ENCODE measurements around the gene NYAP2. TPM values are rescaled to one million over a fixed set of nuclear protein-coding genes. Genes with fewer than 3 reads are reported as not detected.

NYAP2 gene
- total RNA-seq, 1 donor from 2014 or later, result not detected

DNA sequence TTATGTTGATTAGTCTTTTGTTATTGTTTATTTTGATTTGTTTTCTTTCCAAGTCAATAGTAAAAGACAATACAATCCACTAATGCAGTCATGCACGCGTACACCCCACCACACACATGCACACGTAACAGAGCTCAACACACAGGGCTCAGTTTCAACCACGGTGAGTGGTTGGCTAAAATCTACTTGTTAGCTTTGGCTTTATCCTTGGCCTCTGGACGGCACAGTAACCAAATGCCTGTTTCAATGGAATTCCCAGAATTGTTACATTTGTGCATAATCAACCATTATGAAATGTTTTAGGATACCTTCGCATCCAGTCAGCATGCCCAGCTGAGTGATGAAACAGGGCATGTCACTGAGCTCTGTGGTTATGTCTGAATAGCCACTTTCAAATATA, 53.2 kb downstream of the NYAP2 start:
- no peaks in the 10 kb centered on the region for H3K27me3 ChIP-seq (ENCODE audit: control insufficient read depth, insufficient read depth, low read length)
- no peak for DNase-seq (ENCODE audit: low read depth)
- no peak overlapping the region for H3K4me3 ChIP-seq (ENCODE audit: low read depth, low read length)
- no peak for TF ChIP-seq CTCF (IDR thresholded peaks at IDR 0.05; ENCODE audit: insufficient read depth, low read length, poor library complexity, severe bottlenecking)
- no peaks in the 10 kb centered on the region for H3K36me3 ChIP-seq (ENCODE audit: control insufficient read depth, insufficient read depth, low read length)

- no peak for TF ChIP-seq CTCF (IDR thresholded peaks at IDR 0.05; ENCODE audit: insufficient read depth, low read length, poor library complexity, severe bottlenecking)
- no peak overlapping the region for H3K4me3 ChIP-seq (ENCODE audit: low read depth, low read length)
- H3K27me3 ChIP-seq (ENCODE audit: control insufficient read depth, insufficient read depth, low read length), result no peaks in the 10 kb centered on the region
- no peaks in the 10 kb centered on the region for H3K36me3 ChIP-seq (ENCODE audit: control insufficient read depth, insufficient read depth, low read length)
- no peak for DNase-seq (ENCODE audit: low read depth)
These were observed 54.9 kb downstream of the NYAP2 start for GRCh38 chr2:225454412-225454811.

DNA sequence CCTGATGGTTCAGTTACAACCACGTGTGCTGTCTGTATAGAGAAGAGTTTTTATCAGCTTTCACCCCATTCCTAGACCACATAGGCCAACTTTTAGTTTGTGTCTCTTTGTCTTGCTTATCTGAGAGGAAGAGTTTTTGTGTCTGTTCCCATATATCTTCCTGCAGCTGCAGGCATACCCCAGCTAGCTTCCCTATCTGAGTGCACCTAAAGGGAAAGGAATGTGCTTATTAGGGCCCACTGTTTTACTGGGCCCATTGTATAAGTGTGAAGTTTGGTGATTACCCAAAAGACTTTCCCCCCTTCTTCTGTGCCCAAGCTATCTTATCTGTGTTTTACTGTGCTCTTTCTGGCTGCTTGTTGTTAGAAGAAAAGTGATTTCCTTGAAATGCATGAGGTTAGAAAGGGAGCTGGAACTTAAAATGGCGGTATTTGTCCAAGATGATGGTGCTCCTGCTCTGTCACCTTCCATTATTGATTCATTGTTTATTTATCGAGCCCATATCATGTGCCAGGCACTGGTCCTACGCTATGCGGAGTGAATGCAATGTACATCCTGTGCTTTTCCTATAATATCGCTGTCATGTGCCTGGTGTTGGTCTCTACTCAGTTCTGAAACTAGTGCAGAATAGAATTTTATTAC, 57.2 kb downstream of the NYAP2 start:
- TF ChIP-seq CTCF (IDR thresholded peaks at IDR 0.05; ENCODE audit: insufficient read depth, low read length, poor library complexity, severe bottlenecking), result no peak
- Histone ChIP-seq H3K4me3 (ENCODE audit: low read depth, low read length) (no peak overlapping the region), H3K36me3 (ENCODE audit: control insufficient read depth, insufficient read depth, low read length) (no peaks in the 10 kb centered on the region), H3K27me3 (ENCODE audit: control insufficient read depth, insufficient read depth, low read length) (no peaks in the 10 kb centered on the region)
- DNase-seq (ENCODE audit: low read depth), result no peak

DNA sequence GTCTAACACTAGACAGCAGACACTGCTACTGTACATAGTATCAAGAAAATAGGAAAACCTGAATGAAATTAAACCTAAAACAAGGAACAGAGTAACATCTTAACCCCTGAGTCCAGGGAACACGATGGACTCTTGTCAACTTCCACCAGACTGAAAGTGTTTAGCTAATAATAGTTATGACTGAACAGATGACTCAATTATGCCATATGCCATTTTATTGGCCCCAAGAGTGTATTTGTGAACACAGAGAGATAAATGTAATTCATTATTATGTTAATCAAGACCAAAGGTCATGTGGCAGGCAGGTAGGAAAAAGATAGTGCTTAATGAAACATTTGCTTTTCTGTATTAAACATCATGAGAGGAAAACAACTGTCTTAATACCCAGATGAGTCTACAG, 58.0 kb downstream of the NYAP2 start:
- Histone ChIP-seq H3K36me3 (ENCODE audit: control insufficient read depth, insufficient read depth, low read length) (no peaks in the 10 kb centered on the region), H3K27me3 (ENCODE audit: control insufficient read depth, insufficient read depth, low read length) (no peaks in the 10 kb centered on the region), H3K4me3 (ENCODE audit: low read depth, low read length) (no peak overlapping the region)
- TF ChIP-seq CTCF (IDR thresholded peaks at IDR 0.05; ENCODE audit: insufficient read depth, low read length, poor library complexity, severe bottlenecking), result no peak
- no peak for DNase-seq (ENCODE audit: low read depth)

DNA sequence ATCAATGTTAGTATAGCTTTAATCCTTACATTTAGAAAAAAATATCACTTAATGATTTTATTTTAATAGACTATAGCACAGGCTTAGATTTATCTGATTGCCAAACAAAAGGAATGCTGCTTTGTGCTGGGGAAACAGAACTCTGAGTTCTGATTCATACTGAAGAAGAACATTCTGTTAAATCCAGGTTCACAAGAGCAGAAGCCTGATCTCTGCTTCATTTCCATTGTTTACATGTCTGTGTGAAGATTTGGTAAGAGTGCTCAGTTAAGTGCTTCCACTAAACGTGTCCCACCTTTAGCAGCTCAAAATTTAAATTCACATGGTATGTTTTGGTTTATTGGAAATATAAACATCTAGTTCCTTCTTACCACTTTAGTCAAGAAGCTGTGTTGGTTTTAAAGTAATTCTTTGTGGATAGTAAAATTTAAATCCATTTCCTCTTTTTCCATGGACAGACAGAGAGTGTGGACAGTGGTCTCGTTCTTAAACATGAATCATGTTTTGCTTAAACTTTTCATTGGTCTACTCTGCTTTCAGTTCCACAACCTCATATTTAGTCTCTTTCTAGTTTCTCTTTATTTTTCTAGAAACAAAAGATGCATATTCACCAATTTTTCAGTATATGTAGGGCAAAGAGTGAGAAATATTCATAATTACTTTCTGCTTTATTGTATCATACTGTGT, 59.1 kb downstream of the NYAP2 start:
- no peak for TF ChIP-seq CTCF (IDR thresholded peaks at IDR 0.05; ENCODE audit: insufficient read depth, low read length, poor library complexity, severe bottlenecking)
- Histone ChIP-seq H3K4me3 (ENCODE audit: low read depth, low read length) (no peak overlapping the region), H3K27me3 (ENCODE audit: control insufficient read depth, insufficient read depth, low read length) (no peaks in the 10 kb centered on the region), H3K36me3 (ENCODE audit: control insufficient read depth, insufficient read depth, low read length) (no peaks in the 10 kb centered on the region)
- DNase-seq (ENCODE audit: low read depth), result no peak

DNA sequence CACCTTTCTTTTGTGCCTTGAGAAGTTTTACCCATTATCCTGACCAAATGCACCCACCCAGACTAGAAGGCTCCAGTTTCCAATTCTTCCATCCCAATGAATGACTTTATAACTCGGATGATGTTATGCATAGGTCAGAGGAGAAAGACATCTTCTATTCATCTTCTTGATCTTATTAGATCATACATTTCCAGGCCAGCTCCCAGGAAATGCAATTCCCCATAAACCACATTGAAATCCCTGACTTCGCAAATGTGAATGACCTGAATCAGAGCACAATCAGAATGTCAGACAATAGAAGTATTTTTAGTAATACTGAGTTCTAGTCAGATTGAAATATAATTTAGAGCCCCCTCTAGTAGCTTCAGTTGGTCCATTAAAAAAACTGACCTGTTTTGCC, 62.9 kb downstream of the NYAP2 start:
- H3K36me3 ChIP-seq (ENCODE audit: control insufficient read depth, insufficient read depth, low read length), result no peaks in the 10 kb centered on the region
- H3K4me3 ChIP-seq (ENCODE audit: low read depth, low read length), result no peak overlapping the region
- no peaks in the 10 kb centered on the region for H3K27me3 ChIP-seq (ENCODE audit: control insufficient read depth, insufficient read depth, low read length)
- no peak for DNase-seq (ENCODE audit: low read depth)
- TF ChIP-seq CTCF (IDR thresholded peaks at IDR 0.05; ENCODE audit: insufficient read depth, low read length, poor library complexity, severe bottlenecking), result no peak
